Measurements from ENCODE around the gene PACS1.
A peak's percentile ranks its signal among the peaks of the same experiment; 100 is the strongest.

PACS1 gene

DNA sequence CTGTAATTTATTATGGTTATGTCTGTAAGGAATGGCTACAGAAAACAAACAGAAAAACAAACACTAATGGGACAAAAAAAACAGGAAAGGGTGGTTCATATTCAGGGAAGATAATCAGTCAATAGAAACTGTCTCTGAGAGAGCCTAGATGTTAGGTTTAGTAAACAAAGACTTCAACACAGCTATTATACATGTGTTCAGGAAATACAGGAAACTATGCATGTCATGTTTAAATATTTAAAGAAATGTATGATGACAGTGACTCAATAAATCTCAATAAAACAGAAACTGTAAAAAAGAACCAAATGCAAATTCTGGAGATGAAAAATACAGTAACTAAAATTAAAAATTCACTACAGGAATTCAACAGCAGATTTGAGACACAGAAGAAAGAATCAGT lies 76.0 kb downstream of the PACS1 start:
- DNase-seq, result no peak

DNA sequence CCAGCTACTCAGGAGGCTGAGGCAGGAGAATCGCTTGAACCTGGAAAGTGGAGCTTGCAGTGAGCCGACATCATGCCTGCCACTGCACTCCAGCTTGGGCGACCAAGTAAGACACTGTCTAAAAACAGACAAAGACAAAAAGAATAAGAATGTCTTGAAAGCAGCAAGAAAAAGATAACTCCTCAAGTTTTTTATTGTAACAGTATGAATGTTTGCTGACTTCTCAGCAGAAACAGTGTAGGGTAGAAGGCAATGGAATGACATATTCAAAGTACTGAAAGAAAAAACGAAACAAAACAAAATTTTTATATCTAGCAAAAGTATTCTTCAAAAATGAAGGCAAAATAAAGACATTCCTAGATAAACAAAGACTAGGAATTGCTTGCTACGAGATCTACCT lies 76.9 kb downstream of the PACS1 start:
- no peak for DNase-seq

DNA sequence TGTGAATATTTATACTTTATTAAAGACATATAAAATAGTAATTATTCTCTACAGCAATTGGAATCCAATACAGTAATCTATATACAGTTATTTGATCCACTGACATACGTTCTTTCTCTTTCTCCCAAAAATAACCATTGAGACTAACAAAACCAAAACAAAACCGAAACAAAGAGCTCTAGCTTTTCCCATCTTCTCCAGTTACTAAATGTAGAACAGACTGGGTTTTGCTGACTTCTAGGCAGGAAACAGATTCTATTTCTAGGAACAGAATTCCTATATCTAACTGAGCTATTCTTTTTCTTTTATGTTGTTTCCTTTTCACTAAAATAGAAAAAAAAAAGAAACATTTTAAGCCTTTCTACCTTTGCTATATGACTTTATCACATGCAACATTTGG lies 80.1 kb downstream of the PACS1 start:
- DNase-seq, result no peak

DNA sequence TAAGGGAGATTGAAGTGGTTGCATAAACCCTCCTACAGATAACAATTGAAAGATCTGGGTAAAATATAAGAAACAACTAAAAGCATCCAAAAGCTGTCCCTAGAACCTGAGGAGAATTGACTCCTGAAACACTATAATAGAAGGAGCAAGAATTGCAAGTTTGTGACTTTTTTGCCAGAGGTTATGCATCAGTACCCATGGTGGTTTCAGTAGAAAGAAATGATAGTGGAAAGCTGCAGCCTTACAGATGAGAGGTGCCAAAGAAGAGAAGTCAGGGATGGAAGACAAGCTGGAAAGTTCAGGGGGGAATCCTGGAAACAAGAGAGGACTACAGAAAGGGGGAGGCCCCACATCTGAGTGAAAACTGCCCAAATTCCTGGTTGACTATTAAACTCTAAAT lies 80.7 kb downstream of the PACS1 start:
- DNase-seq, result no peak

DNA sequence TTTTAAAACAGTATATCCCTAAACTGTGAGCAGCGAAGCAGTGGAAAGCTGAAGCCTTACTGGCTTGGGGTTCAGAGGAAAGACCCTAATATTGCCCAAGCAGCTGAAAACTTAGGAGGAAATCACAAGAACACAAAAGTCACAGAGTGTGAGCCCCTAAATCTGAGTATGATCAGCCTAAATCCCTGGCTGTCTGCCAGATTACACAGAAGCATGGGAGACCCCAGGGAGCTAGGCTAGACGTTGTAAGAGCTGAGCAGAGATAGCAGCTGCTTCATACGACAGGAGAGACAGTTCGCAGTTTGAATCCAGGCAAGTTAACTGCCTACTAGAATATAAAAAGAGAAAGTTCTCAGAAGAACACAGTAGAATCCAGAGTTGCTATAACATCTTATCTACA lies 81.2 kb downstream of the PACS1 start:
- no peak for DNase-seq

DNA sequence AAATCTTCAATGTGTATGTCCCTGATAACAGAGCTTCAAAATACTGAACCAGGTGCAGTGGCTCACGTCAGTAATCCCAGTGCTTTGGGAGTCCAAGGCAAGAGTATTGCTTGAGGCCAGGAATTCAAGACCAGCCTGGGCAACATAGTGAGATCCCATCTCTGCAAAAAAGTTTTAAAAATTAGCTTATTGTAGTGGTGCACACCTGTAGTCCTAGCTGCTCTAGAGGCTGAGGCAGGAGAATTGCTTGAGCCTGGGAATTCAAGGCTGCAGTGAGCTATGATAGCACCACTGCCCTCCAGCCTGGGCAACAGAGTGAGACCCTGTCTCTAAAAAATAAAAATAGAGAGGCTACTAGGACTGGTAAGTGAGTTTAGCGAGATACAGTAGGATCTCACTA lies 84.0 kb downstream of the PACS1 start:
- no peak for DNase-seq

DNA sequence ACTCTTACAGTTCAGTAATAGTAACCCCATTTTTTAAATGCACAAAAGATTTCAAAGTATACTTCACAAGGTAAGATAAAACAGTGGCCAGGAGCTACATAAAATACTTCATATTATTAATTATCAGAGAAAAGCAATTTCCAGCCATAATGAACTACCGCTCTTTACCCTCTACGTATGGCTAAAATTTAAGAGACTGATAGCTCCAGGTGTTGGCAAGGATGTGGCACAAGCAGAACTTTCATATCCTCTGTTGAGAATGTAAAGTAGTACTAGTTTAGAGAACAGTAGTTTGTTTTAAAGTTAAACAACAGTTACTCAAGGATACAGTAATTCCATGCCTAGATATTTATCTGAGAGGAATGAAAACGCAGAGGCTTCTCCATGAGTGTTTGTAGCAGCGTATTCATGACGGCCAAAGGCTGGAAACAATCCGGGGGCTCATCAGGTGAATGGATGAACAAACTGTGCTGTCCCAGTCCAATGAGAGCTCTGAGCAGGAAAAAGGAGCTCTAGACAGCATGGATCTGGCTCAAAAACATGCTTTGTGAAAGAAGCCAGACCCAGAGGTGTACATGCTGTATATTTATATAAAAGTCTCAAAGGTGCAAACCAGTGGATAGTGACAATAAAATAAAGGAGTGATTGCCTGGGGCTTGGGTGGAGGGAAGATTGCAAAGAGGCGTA lies 85.5 kb downstream of the PACS1 start:
- no peak for DNase-seq

DNA sequence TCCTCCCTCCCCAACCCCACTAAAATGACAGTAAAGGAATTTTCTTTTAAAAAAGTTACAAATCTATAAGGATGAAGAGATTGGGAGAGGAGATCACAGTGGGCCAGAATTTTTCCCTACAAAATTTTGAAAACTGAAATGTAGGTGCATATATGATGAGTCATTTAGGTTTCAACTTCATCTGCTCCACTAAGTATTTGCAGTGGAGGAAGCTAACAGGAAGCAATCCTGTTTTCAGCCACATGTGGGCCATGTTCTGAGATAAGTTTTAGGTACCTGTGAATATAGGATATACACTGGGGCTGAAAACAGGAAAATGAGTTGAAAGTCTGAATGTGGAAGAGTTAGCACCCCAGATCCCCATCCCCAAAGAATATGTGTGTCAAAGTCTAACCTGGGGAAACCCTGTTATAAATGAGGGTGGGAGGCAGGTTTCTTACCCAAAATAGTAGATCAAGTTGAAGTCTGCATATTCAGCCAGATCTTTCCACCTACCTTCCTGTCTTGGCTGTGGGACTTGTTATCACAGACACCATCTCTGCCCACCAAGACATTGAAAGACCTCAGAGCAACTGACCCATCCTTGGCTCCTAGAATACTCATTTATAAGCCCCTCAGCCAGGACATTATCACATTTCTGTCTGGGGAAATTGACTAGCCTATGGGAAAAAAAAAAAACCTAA lies 87.3 kb downstream of the PACS1 start:
- no peak for DNase-seq

DNA sequence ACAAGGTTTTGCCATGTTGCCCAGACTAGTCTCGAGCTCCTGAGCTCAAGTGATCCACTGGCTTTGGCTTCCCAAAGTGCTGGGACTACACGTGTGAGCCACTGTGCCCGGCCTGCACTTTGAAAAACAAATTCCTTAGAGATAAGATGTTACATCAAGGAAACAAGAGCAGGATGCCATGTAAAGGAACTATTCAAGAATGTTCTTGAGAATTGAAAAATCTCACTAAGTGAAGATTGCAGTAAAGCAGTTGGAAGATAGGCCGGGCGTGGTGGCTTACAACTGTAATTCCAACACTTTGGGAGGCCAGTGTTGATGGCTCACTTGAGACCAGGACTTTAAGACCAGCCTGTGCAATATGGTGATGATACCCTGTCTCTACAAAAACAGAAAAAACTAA lies 88.1 kb downstream of the PACS1 start:
- DNase-seq, result no peak

DNA sequence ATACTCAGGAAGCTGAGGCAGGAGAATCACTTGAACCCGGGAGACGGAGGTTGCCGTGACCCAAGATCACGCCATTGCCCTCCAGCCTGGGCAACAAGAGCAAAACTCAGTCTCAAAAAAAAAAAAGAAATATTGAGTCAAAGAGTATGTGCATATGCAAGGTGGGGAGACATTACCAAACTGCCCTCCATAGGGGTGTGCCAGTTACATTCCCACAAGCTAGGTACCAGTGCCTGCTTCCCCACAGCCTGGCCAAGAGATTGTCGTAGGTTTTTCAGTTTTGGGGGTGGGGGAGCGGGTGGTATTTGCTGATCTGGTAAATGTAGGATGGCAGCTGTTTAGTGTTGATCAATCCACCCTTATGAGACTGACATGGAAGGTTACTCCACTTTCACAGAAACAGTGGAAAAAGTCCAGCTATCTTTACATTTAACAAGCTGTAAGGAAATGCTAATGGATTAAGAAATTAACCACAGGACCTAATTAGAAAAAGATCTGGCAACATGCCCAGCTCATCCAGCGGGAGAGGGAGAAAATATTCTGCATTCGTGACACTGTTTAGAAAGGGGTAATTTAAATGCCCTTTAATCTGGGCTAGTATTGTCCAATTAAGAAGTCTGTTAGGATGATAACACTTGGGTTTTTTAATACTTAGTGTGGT lies 89.4 kb downstream of the PACS1 start:
- no peak for DNase-seq

DNA sequence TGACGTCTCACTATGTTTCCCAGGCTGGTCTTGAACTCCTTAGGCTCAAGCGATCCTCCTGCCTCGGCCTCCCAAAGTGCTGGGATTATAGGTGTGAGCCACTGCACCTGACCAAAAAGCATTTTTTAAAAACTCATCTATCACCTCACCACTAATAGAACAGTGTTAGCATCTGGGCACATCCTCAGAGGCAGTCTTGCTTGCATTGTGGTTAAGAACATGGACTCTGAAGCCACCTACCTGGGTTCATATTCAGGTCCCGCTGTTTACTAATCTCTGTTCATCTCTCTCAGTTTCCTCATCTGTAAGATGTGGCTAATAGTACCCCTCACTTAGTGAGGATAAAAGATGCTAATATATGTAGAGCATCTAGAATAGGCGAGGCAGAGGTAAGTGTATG lies 90.6 kb downstream of the PACS1 start:
- no peak for DNase-seq

DNA sequence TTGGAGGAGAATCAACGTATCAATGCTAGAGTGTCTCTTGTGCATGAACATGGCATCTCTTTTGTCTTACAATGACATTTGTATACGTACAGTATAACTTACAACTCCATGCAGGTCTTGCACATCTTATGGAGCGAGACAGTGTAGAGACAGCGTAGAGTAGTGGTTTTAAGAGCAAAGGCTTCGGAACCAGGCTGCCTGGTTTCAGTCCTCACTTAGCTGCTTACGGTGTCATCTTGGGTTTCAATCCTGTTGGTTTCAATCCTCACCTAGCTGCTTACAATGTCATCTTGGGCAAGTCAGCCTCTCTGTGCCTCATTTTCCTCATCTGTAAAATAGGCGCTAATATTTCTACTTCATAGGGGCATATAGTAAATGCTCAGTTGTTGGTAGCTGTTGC lies 98.2 kb downstream of the PACS1 start:
- no peak for DNase-seq

DNA sequence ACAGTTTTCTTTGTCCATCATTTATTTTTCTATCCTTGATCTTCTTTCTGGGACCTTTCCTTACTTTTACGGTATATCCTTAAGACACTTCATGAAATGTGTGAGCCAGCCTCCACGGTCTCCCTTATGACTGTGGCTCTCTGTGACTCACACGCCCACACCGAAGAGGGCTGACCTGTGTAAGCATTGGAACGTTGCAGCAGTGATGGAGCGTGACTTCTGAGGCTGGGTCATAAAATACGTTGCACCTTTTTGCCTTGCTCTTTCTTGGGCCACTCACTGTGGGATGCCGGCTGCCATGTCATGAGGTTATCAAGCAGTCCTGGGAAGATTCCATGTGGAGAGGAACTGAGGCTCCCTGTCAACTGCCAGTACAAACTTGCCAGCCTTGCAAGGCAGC lies 102.1 kb downstream of the PACS1 start:
- DNase-seq, result peak; percentile 59

DNA sequence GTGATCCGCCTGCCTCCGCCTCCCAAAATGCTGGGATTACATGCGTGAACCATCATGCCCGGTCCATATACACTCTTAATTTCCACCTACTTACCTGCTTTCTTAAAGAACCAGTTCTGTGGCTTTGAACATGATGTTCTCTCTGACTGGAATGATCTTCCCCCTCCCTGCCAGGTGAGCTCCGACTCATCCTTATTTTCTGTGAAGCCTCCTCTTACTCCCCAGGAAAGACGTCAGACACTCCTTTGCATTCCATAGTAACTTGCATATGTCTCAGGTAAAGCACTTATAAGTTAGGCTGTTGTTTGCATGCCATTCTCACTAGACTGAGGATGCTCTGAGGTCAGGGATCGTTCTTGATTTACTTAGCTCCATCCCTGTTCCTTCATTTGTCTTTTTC lies 106.6 kb downstream of the PACS1 start:
- DNase-seq, result no peak

DNA sequence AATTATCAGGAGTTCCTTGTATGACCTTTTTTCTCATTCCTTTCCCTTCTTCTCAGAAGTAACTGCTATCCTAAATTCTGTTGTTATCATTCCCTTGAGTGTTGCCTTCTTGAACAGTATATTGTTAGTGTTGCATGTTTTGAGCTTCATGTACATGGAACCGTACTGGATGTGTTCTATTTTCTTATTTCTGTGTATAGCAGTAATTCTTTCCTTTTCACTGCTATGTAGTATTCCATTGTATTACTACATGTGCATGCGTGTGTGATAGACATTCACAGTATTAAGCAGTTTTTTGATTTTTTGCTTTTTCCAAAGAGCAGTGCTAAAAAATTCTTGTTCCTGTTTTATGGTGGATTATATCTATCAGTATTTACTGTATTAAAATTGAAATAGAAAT lies 108.1 kb downstream of the PACS1 start:
- no peak for DNase-seq

DNA sequence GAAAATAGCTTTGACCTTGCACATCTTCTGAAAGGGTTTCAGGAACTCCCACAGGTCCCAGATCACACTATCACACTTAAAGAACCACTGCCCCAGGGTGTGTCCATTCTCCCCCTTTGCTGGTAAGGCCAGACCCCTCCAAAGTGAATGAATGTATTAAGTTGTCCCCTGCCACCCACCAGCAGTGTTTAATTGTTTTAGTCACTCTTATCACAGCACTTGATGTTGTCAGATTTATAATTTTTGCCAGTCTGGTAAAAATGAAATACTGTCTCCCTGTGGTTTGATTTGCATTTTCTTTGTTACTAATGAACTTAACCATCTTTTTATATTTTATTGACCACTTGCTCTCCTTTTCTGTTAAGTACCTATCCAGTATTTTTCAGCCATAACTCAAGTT lies 108.8 kb downstream of the PACS1 start:
- no peak for DNase-seq

DNA sequence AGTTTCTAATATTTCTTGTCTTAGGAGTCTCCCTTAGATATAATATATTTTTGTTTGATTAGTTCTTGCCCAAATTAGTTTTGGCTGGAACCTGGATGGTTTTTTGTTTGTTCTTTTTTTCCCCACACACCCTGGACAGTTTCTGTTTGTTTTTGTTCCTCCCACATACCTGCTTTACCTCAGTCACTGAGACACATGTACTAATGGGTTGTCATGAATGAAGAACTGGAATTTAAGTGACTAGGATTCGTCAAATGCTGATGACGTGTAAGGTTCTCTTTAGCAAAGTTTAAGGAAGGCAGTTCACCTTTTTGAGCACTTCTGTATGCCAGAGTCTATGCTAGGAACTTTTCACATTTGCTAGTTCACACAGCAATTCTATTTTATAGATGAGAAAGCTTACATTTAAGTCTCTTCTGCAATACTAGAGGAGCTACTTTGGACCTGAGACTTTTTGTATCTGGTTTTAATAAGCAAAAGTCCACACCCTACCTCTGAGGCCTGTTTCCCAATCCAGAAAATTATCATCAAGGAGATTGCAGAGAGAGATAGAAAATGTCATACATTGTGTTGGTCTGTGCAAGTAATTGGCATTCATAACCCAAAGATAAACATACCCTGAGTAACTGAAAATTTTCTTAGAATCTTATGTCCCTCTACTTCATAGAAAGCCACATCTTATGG lies 111.7 kb downstream of the PACS1 start:
- no peak for DNase-seq

DNA sequence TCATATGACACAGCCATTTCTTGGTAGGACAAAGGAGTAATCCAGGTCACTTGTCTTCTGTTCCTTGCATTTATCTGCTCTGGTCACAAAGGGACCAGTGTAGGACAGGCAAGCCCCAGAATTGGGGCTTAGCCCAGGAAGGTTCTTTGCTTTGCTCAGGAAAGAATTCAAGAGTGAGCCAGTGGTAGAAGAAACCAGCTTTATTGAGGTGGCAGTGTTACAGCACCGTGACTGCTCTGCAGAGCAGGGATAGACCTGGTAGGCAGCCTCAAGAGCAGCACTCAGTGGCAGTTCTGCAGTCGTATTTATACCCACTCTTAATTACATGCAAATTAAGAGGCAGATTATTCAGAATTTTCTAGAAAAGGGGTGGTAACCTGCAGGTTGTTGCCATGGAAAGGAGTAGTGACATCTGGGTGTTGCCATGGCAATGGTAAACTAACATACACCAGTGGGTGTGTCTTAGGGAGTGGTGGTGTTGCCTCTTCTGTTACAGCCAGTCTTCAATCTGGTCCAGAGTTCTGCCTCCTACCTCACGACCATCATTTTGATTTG lies 113.5 kb downstream of the PACS1 start:
- DNase-seq, result no peak

DNA sequence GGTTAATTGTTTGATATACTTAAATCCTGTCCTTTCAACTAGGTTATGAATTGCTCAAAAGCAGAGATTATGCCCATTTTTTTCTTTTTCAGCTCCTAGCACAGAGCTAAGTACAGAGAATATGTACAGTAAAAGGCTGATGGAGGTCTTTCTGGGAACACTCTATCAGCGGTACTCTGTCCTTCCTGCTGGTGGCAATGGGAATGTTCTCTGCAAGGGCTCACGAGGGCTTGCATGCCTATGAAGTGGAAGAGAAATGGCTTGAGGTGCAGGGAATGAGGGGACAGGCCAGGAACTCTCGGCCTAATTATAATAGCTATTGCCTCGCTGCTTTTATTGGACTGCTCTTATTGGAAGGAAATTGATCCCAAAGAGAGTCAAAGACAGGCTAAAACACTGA lies 114.7 kb downstream of the PACS1 start:
- no peak for DNase-seq

DNA sequence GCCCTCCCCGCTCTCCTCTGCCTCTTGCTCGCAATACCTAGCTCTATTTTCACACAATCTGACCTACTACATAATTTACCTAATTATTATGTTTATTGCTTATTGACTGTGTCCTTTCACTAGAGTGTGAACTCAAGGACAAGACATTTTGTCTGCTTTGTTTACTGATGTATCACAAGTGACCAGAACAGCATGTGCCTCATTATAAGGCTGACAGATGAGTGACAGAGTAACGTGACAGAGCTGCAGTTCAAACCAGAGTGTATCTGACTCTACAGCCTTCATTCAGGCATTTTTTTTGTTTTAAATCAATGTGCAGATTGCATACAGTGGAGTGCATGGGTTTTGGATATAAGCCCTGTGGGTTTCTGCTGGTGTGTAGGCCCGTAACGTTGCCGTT lies 116.4 kb downstream of the PACS1 start:
- DNase-seq, result no peak

DNA sequence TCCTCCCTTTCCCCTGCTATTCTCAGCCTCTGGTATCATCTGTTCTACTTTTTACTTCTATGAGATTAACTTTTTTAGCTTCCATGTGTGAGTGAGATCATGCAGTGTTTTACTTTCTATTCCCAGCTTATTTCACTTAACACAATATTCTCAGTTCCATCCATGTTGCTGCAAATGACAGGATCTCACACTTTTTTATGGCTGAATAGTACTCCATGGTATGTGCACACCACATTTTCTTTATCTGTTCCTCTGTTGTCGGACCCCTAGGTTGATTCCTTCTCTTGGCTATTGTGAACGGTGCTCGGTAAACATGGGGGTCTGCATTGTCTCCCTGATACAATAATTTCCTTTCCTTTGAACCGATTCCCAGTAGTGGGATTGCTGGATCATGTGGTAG lies 117.4 kb downstream of the PACS1 start:
- DNase-seq, result no peak

DNA sequence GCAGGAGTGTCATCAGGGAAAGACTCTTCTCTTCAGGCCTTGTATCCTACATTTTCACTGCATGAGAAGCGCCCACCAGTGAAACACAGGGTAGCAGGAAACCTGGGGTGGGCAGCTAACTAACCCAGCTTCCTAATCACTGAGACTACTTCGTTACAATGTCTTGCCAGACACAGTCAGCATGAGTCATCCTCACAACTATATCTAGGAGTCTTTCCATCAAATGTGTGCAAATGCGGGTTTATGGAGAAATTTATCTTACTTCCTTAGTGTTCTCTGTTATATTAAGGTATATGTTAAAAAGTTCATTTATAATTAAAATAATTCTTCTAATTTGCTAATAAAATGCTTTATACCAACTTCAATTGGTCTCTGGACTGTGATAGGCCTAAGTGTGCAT lies 118.5 kb downstream of the PACS1 start:
- DNase-seq, result no peak

DNA sequence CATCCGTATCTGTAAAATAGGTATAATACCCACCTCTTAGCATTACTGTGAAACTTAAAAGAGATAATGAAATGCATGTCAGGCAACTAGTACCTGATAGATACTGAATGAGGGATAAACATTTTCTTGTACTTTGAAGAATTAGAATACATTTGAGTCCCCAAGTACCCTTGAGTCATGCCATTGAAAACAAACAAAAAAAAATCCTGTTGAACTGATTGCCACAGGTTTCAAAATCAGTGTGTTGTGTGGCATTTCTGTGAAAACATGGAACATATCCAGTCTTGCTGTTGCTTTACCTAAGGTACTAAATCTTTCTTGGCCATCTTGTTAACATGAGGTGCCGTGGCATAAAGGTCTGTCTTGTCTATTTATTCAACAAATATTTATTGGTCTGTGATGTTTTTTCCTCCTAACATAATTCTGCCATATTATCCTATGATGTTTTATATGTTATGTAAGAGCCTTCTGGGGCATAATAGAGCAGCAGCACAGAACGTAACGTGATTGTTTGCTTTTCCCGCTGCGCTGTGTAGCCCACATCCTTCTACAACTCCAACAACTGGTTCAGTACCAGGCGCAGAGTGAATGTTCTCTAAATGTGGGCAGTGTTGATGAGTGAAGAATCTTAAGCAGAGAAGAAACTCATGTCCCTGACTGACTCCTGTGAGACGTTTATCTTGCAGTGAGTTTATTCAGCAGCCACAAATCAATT lies 119.1 kb downstream of the PACS1 start:
- no peak for DNase-seq

All from stimulated activated CD4-positive, alpha-beta T cell treated with anti-CD3 and anti-CD28 coated beads, Interleukin-15, amount 100 ng/mL, for 24 hours (primary cell).